ENCODE measurements around the gene ATRNL1. TPM values are rescaled to one million over a fixed set of nuclear protein-coding genes. Genes with fewer than 3 reads are reported as not detected.
"Not testable (repeated sequence)": the region's sequence is repeated elsewhere in the genome, so short reads cannot be mapped to it uniquely, and the experiment has no call there.

The ATRNL1 gene
- total RNA-seq, 1 donor from 2014 or later = 0.93 TPM

GRCh38 chr10:115747811-115748210 is 654.6 kb downstream of the ATRNL1 start:
- Histone ChIP-seq H3K36me3 (no peaks in the 10 kb centered on the region), H3K4me1 (no peaks in the 10 kb centered on the region), H3K27me3 (no peaks in the 10 kb centered on the region), H3K27ac (no peak overlapping the region), H3K4me3 (no peak overlapping the region), H3K9me3 (no peaks in the 10 kb centered on the region)
- no peak for ATAC-seq
- TF ChIP-seq, protein P1, sequence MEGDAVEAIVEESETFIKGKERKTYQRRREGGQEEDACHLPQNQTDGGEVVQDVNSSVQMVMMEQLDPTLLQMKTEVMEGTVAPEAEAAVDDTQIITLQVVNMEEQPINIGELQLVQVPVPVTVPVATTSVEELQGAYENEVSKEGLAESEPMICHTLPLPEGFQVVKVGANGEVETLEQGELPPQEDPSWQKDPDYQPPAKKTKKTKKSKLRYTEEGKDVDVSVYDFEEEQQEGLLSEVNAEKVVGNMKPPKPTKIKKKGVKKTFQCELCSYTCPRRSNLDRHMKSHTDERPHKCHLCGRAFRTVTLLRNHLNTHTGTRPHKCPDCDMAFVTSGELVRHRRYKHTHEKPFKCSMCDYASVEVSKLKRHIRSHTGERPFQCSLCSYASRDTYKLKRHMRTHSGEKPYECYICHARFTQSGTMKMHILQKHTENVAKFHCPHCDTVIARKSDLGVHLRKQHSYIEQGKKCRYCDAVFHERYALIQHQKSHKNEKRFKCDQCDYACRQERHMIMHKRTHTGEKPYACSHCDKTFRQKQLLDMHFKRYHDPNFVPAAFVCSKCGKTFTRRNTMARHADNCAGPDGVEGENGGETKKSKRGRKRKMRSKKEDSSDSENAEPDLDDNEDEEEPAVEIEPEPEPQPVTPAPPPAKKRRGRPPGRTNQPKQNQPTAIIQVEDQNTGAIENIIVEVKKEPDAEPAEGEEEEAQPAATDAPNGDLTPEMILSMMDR (IDR thresholded peaks at IDR 0.05) = no peak
- intact Hi-C loops (cut with DNase I) = no loop called here
- DNase-seq = no peak

- intact Hi-C loops (cut with DNase I); H3K4me1 ChIP-seq; H3K27me3 ChIP-seq; H3K36me3 ChIP-seq; H3K27ac ChIP-seq; DNase-seq; ATAC-seq; H3K4me3 ChIP-seq; H3K9me3 ChIP-seq: not testable (repeated sequence)
Observed at GRCh38 chr10:115758488-115758887, 665.3 kb downstream of the ATRNL1 start.

GRCh38 chr10:115760131-115760530 is 667.0 kb downstream of the ATRNL1 start:
- DNase-seq = no peak
- TF ChIP-seq, protein P1 (IDR thresholded peaks at IDR 0.05) = no peak
- no peaks in the 10 kb centered on the region for H3K9me3 ChIP-seq
- no peak for ATAC-seq
- H3K36me3 ChIP-seq = no peaks in the 10 kb centered on the region
- no peaks in the 10 kb centered on the region for H3K4me1 ChIP-seq
- intact Hi-C loops (cut with DNase I) = no loop called here
- H3K27me3 ChIP-seq = no peaks in the 10 kb centered on the region
- no peak overlapping the region for H3K4me3 ChIP-seq
- H3K27ac ChIP-seq = no peak overlapping the region

- H3K4me3 ChIP-seq = no peak overlapping the region
- no peaks in the 10 kb centered on the region for H3K27me3 ChIP-seq
- intact Hi-C loops (cut with DNase I) = no loop called here
- H3K9me3 ChIP-seq = no peaks in the 10 kb centered on the region
- no peak for DNase-seq
- H3K27ac ChIP-seq = no peak overlapping the region
- no peaks in the 10 kb centered on the region for H3K36me3 ChIP-seq
- H3K4me1 ChIP-seq = no peaks in the 10 kb centered on the region
- no peak for ATAC-seq
- TF ChIP-seq, protein P1 (IDR thresholded peaks at IDR 0.05) = no peak
Observed at GRCh38 chr10:115761166-115761565, 668.0 kb downstream of the ATRNL1 start.

DNA sequence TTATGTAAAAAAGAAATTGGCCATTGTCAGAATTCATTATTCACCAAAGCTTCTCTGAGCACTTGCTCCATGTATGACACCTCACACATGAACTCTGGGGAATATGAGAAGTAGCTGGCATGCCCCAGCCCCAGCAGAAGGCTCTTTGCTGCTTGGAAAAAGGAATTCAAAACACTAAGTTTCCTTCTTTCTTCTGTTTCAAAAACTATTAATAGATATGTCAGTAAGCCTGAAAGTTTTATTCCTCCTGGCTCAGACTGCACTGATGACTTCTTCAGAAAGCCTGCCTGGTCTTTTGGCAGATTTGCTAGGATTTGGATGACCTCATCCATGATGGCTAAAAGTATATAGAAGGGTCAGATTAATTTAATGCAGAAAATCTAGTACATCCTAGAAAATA is 668.9 kb downstream of the ATRNL1 start:
- TF ChIP-seq, protein P1 (IDR thresholded peaks at IDR 0.05) = no peak
- no peak overlapping the region for H3K4me3 ChIP-seq
- ATAC-seq (no peak), DNase-seq (no peak)
- H3K4me1 ChIP-seq = no peaks in the 10 kb centered on the region
- no peaks in the 10 kb centered on the region for H3K36me3 ChIP-seq
- no peaks in the 10 kb centered on the region for H3K9me3 ChIP-seq
- no peaks in the 10 kb centered on the region for H3K27me3 ChIP-seq
- no peak overlapping the region for H3K27ac ChIP-seq
- intact Hi-C loops (cut with DNase I) = no loop called here

DNA sequence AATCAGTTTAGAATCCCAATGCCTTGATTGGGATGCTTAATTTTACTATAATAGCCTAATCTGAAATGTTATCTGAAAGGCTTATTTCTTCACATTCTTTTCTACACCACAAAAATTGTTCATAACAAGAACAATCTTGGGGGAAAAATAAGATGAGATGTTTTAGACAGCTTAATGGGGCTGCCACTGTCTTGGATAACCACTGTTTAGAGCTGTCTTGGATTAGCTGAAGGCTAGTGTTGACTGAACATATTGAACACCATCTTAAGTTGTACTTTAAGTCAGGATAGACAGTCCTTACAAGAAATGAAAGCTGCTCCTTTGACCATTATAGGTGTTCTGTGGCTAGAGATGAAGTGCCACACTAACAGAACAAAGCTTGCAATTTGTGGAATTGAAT is 678.6 kb downstream of the ATRNL1 start:
- Histone ChIP-seq H3K9me3 (no peaks in the 10 kb centered on the region), H3K27ac (no peak overlapping the region), H3K36me3 (no peaks in the 10 kb centered on the region), H3K27me3 (no peaks in the 10 kb centered on the region), H3K4me1 (no peaks in the 10 kb centered on the region), H3K4me3 (no peak overlapping the region)
- no peak for DNase-seq
- ATAC-seq = no peak
- TF ChIP-seq, protein P1 (IDR thresholded peaks at IDR 0.05) = no peak
- intact Hi-C loops (cut with DNase I) = no loop called here
